ENCODE measurements around the gene CACNA1D. TPM values are rescaled to one million over a fixed set of nuclear protein-coding genes. Genes with fewer than 3 reads are reported as not detected.

CACNA1D gene
- total and polyA plus RNA-seq, 2 donors (not counting 3 experiments of a cell fraction or from before 2014, with no cell fraction given) = 0.06 TPM; not detected in 1

- H3K4me3 ChIP-seq (replicated peaks in 1 of 3; ENCODE audit: insufficient read depth in 1 of 3, low read depth in 1 of 3, low read length in 3 of 3) = no peak overlapping the region
- H3K9me1 ChIP-seq (replicated peaks; ENCODE audit: control insufficient read depth, extremely low read depth, insufficient read depth, low read length) = no peaks in the 10 kb centered on the region
- DNase-seq (ENCODE audit: low read depth, low spot score) (no peak), FAIRE-seq (no peak)
- intact Hi-C loops (cut with micrococcal nuclease) (no loop called here), dilution Hi-C loops (cut with MboI; ENCODE audit: extremely low pct_ligation_motif_present, low sequenced_read_pairs) (no loop called here)
- POLR2A ChIA-PET = no interaction called here
- no peak overlapping the region for H2AFZ ChIP-seq (ENCODE audit: low read depth, low read length)
- no peak for TF ChIP-seq FOS (IDR thresholded peaks at IDR 0.05; ENCODE audit: borderline replicate concordance, insufficient read depth, low read length)
- TF ChIP-seq JUN (IDR thresholded peaks at IDR 0.05; ENCODE audit: borderline replicate concordance, insufficient read depth, insufficient read length, low read depth) = no peak
- no peak for TF ChIP-seq POLR2A (IDR thresholded peaks at IDR 0.05; ENCODE audit: low read depth, low read length)
- no peak for TF ChIP-seq POLR2AphosphoS5 (IDR thresholded peaks at IDR 0.05; ENCODE audit: insufficient read depth, low read depth, low read length)
- no peak for TF ChIP-seq MAX (IDR thresholded peaks at IDR 0.05; ENCODE audit: insufficient read depth, insufficient read length)
- no peak for TF ChIP-seq EZH2 (IDR thresholded peaks at IDR 0.05; ENCODE audit: borderline replicate concordance, low read depth, low read length, severe bottlenecking)
- H3K36me3 ChIP-seq (ENCODE audit: control insufficient read depth in 2 of 2, extremely low read depth in 1 of 2, insufficient read depth in 2 of 2, low read length in 2 of 2) = no peaks in the 10 kb centered on the region
- H3K4me1 ChIP-seq (ENCODE audit: control insufficient read depth, extremely low read depth, insufficient read depth, low read length) = no peaks in the 10 kb centered on the region
- no peak overlapping the region for H3K27ac ChIP-seq (ENCODE audit: insufficient read depth, low read depth, low read length)
- H3K79me2 ChIP-seq (ENCODE audit: control insufficient read depth, insufficient read depth, low read length) = no peaks in the 10 kb centered on the region
- H3K9me3 ChIP-seq (replicated peaks; ENCODE audit: control insufficient read depth, insufficient read depth, low read length) = no peaks in the 10 kb centered on the region
- peaks cover 0 to 3% of the 10 kb centered on the region in 2 experiments for H3K27me3 ChIP-seq (ENCODE audit: control insufficient read depth in 2 of 2, insufficient read depth in 2 of 2, low read length in 2 of 2)
- H3K4me2 ChIP-seq (ENCODE audit: insufficient read depth, low read length) = no peak overlapping the region
- no TSS peak for BruUV-seq (replicated peaks)
- CTCF ChIA-PET = no interaction called here
- no peaks in the 10 kb centered on the region for H4K20me1 ChIP-seq (replicated peaks; ENCODE audit: control insufficient read depth, extremely low read depth, insufficient read depth, low read length)
- no peak overlapping the region for H3K9ac ChIP-seq (replicated peaks; ENCODE audit: extremely low read depth, insufficient read depth, low read length)
Observed at GRCh38 chr3:53566461-53567145, 72.2 kb downstream of the CACNA1D start.

GRCh38 chr3:53570081-53570480 is 75.7 kb downstream of the CACNA1D start:
- H2AFZ ChIP-seq (ENCODE audit: low read depth, low read length) = no peak overlapping the region
- no peak for DNase-seq (ENCODE audit: low read depth, low spot score)
- no peak overlapping the region for H3K4me3 ChIP-seq (replicated peaks in 1 of 3; ENCODE audit: insufficient read depth in 1 of 3, low read depth in 1 of 3, low read length in 3 of 3)
- no peaks in the 10 kb centered on the region for H3K36me3 ChIP-seq (ENCODE audit: control insufficient read depth in 2 of 2, extremely low read depth in 1 of 2, insufficient read depth in 2 of 2, low read length in 2 of 2)
- FAIRE-seq = no peak
- no peaks in the 10 kb centered on the region for H3K79me2 ChIP-seq (ENCODE audit: control insufficient read depth, insufficient read depth, low read length)
- no peaks in the 10 kb centered on the region for H3K9me3 ChIP-seq (replicated peaks; ENCODE audit: control insufficient read depth, insufficient read depth, low read length)
- CTCF ChIA-PET = no interaction called here
- dilution Hi-C loops (cut with MboI; ENCODE audit: extremely low pct_ligation_motif_present, low sequenced_read_pairs) (no loop called here), intact Hi-C loops (cut with micrococcal nuclease) (no loop called here)
- no peak overlapping the region for H3K9ac ChIP-seq (replicated peaks; ENCODE audit: extremely low read depth, insufficient read depth, low read length)
- POLR2A ChIA-PET = no interaction called here
- H3K4me1 ChIP-seq (ENCODE audit: control insufficient read depth, extremely low read depth, insufficient read depth, low read length) = no peaks in the 10 kb centered on the region
- no peak overlapping the region for H3K27ac ChIP-seq (ENCODE audit: insufficient read depth, low read depth, low read length)
- no peak overlapping the region for H3K4me2 ChIP-seq (ENCODE audit: insufficient read depth, low read length)
- BruUV-seq (replicated peaks) = no TSS peak
- no peaks in the 10 kb centered on the region for H4K20me1 ChIP-seq (replicated peaks; ENCODE audit: control insufficient read depth, extremely low read depth, insufficient read depth, low read length)
- TF ChIP-seq MAX (IDR thresholded peaks at IDR 0.05; ENCODE audit: insufficient read depth, insufficient read length) (no peak), POLR2A (IDR thresholded peaks at IDR 0.05; ENCODE audit: low read depth, low read length) (no peak), POLR2AphosphoS5 (IDR thresholded peaks at IDR 0.05; ENCODE audit: insufficient read depth, low read depth, low read length) (no peak), MYC (IDR thresholded peaks at IDR 0.05; ENCODE audit: low read depth, low read length) (no peak), EZH2 (IDR thresholded peaks at IDR 0.05; ENCODE audit: borderline replicate concordance, low read depth, low read length, severe bottlenecking) (no peak), FOS (IDR thresholded peaks at IDR 0.05; ENCODE audit: borderline replicate concordance, insufficient read depth, low read length) (no peak)
- peaks cover 0 to 3% of the 10 kb centered on the region in 2 experiments for H3K27me3 ChIP-seq (ENCODE audit: control insufficient read depth in 2 of 2, insufficient read depth in 2 of 2, low read length in 2 of 2)
- no peaks in the 10 kb centered on the region for H3K9me1 ChIP-seq (replicated peaks; ENCODE audit: control insufficient read depth, extremely low read depth, insufficient read depth, low read length)
